WTC11 (cell line): ENCODE data around the gene EFHD2.

Experiments
- CBFB ChIP-seq: sonication (generic); formaldehyde crosslinking; IDR thresholded peaks from 2 replicates; pipeline ENCODE4 v1.8.1; 2022; ENCODE audit warnings: mild to moderate bottlenecking, low read depth, missing genetic modification reagents
- ETV6 ChIP-seq: sonication (generic); formaldehyde crosslinking; IDR thresholded peaks from 2 replicates; pipeline ENCODE4 v1.8.1; 2022; ENCODE audit warnings: mild to moderate bottlenecking, missing genetic modification reagents
- NFE2L1 ChIP-seq: sonication (generic); formaldehyde crosslinking; IDR thresholded peaks from 2 replicates; pipeline ENCODE4 v1.8.1; 2023; ENCODE audit warnings: missing genetic modification reagents
- NR1H2 ChIP-seq: sonication (generic); formaldehyde crosslinking; IDR thresholded peaks from 2 replicates; pipeline ENCODE4 v1.9.0; 2021; ENCODE audit warnings: mild to moderate bottlenecking, moderate library complexity, missing genetic modification reagents
- OVOL2 ChIP-seq: fragments of 250-450 bp; sonication (Bioruptor Pico); IDR thresholded peaks from 2 replicates; pipeline ENCODE4 v1.9.0; 2021; ENCODE audit warnings: mild to moderate bottlenecking, borderline replicate concordance
- ZNF232 ChIP-seq: sonication (generic); formaldehyde crosslinking; IDR thresholded peaks from 2 replicates; pipeline ENCODE4 v1.8.0; 2022; ENCODE audit warnings: mild to moderate bottlenecking, missing genetic modification reagents
- TF ChIP-seq, protein P1 (sequence below): sonication (generic); formaldehyde crosslinking; IDR thresholded peaks from 2 replicates; pipeline ENCODE4 v1.8.1; 2022; ENCODE audit warnings: low read depth, mild to moderate bottlenecking, moderate library complexity, missing genetic modification reagents, borderline replicate concordance
- TF ChIP-seq, protein P2 (sequence below): sonication (generic); formaldehyde crosslinking; IDR thresholded peaks from 2 replicates; pipeline ENCODE4 v1.8.0; 2022; ENCODE audit warnings: mild to moderate bottlenecking, missing genetic modification reagents
- TF ChIP-seq, protein P3 (sequence below): sonication (generic); formaldehyde crosslinking; IDR thresholded peaks from 2 replicates; pipeline ENCODE4 v1.8.0; 2022; ENCODE audit warnings: mild to moderate bottlenecking, missing genetic modification reagents
- TF ChIP-seq, protein P4 (sequence below): fragments of 200-600 bp; IDR thresholded peaks from 2 replicates; pipeline ENCODE4 v1.8.0; 2022; ENCODE audit warnings: antibody characterized with exemption
- TF ChIP-seq, protein P5 (sequence below): sonication (generic); formaldehyde crosslinking; IDR thresholded peaks from 2 replicates; pipeline ENCODE4 v1.8.0; 2023; ENCODE audit warnings: mild to moderate bottlenecking, missing genetic modification reagents

DNA sequence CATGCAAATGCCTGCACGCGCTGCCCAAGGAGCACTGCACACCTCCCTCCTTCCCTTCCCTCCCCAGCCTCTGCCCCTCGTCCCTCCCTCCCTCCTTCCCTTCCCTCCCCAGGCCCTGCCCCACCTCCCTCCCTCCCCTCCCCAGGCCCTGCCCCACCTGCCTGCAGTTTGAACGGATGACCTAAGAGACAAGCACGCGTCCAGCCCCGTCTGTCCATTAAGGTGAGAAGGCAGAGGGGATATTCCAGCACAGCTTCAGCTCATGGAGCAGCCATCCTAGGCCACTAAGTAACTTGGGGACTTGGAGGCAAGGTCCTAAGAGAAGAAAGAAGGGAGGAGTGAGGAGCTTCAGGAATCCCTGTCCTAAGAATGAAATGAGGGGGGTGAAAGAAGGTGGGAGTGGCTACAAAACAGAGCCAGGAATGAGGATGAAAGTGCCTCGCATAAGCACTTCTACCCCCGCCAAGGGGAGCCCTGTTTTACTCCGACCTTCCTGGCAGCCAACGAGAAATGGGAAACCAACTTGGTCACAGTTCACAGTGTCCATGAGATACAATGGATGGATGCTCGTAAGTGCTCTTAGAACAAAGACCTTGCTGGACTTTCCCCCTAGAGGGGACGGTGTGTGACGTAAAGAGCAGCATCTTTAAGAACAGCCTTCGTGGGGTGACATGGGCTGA is 21.3 kb upstream of the EFHD2 start:
- TF ChIP-seq, protein P1, sequence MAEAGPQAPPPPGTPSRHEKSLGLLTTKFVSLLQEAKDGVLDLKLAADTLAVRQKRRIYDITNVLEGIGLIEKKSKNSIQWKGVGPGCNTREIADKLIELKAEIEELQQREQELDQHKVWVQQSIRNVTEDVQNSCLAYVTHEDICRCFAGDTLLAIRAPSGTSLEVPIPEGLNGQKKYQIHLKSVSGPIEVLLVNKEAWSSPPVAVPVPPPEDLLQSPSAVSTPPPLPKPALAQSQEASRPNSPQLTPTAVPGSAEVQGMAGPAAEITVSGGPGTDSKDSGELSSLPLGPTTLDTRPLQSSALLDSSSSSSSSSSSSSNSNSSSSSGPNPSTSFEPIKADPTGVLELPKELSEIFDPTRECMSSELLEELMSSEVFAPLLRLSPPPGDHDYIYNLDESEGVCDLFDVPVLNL (CRISPR knock-in tag), result no peak
- TF ChIP-seq, protein P2, sequence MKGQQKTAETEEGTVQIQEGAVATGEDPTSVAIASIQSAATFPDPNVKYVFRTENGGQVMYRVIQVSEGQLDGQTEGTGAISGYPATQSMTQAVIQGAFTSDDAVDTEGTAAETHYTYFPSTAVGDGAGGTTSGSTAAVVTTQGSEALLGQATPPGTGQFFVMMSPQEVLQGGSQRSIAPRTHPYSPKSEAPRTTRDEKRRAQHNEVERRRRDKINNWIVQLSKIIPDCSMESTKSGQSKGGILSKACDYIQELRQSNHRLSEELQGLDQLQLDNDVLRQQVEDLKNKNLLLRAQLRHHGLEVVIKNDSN, result no peak
- no peak for TF ChIP-seq ZNF232 (CRISPR knock-in tag)
- TF ChIP-seq, protein P3, sequence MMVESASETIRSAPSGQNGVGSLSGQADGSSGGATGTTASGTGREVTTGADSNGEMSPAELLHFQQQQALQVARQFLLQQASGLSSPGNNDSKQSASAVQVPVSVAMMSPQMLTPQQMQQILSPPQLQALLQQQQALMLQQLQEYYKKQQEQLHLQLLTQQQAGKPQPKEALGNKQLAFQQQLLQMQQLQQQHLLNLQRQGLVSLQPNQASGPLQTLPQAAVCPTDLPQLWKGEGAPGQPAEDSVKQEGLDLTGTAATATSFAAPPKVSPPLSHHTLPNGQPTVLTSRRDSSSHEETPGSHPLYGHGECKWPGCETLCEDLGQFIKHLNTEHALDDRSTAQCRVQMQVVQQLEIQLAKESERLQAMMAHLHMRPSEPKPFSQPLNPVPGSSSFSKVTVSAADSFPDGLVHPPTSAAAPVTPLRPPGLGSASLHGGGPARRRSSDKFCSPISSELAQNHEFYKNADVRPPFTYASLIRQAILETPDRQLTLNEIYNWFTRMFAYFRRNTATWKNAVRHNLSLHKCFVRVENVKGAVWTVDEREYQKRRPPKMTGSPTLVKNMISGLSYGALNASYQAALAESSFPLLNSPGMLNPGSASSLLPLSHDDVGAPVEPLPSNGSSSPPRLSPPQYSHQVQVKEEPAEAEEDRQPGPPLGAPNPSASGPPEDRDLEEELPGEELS (CRISPR knock-in tag), result no peak
- TF ChIP-seq, protein P4, sequence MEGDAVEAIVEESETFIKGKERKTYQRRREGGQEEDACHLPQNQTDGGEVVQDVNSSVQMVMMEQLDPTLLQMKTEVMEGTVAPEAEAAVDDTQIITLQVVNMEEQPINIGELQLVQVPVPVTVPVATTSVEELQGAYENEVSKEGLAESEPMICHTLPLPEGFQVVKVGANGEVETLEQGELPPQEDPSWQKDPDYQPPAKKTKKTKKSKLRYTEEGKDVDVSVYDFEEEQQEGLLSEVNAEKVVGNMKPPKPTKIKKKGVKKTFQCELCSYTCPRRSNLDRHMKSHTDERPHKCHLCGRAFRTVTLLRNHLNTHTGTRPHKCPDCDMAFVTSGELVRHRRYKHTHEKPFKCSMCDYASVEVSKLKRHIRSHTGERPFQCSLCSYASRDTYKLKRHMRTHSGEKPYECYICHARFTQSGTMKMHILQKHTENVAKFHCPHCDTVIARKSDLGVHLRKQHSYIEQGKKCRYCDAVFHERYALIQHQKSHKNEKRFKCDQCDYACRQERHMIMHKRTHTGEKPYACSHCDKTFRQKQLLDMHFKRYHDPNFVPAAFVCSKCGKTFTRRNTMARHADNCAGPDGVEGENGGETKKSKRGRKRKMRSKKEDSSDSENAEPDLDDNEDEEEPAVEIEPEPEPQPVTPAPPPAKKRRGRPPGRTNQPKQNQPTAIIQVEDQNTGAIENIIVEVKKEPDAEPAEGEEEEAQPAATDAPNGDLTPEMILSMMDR, result no peak
- no peak for TF ChIP-seq ETV6 (CRISPR knock-in tag)
- TF ChIP-seq OVOL2 (CRISPR knock-in tag), result no peak
- TF ChIP-seq NFE2L1, result no peak
- no peak for TF ChIP-seq NR1H2
- TF ChIP-seq, protein P5, sequence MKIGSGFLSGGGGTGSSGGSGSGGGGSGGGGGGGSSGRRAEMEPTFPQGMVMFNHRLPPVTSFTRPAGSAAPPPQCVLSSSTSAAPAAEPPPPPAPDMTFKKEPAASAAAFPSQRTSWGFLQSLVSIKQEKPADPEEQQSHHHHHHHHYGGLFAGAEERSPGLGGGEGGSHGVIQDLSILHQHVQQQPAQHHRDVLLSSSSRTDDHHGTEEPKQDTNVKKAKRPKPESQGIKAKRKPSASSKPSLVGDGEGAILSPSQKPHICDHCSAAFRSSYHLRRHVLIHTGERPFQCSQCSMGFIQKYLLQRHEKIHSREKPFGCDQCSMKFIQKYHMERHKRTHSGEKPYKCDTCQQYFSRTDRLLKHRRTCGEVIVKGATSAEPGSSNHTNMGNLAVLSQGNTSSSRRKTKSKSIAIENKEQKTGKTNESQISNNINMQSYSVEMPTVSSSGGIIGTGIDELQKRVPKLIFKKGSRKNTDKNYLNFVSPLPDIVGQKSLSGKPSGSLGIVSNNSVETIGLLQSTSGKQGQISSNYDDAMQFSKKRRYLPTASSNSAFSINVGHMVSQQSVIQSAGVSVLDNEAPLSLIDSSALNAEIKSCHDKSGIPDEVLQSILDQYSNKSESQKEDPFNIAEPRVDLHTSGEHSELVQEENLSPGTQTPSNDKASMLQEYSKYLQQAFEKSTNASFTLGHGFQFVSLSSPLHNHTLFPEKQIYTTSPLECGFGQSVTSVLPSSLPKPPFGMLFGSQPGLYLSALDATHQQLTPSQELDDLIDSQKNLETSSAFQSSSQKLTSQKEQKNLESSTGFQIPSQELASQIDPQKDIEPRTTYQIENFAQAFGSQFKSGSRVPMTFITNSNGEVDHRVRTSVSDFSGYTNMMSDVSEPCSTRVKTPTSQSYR (CRISPR knock-in tag), result no peak
- no peak for TF ChIP-seq CBFB (CRISPR knock-in tag)
